Stomach (tissue), 9 donors: ENCODE results near the gene CCDC61. TPM values are rescaled to one million over a fixed set of nuclear protein-coding genes. Genes with fewer than 3 reads are reported as not detected.

Experiments used
- DNase-seq, 2 donors: peaks; one replicate each; pipeline versions ENCODE4 v3.0.0 to v3.0.0-alpha.2; 2013 to 2019
- H3K27ac ChIP-seq, 5 donors: fragments of 200-600 bp in 4 of 5; sonication (generic) in 4 of 5; one replicate each; pipeline ENCODE4 v1.5.1; 2013 to 2019; ENCODE audit warnings: mild to moderate bottlenecking in 1 of 5, moderate library complexity in 1 of 5
- H3K27me3 ChIP-seq, 3 donors: fragments of 200-600 bp; sonication (generic); one replicate each; pipeline ENCODE4 v1.5.1; 2017 to 2019; ENCODE audit warnings: mixed run types in 1 of 3
- H3K36me3 ChIP-seq, 4 donors: fragments of 200-600 bp; sonication (generic); 1 replicate in 3 of 4; 2 replicates in 1 of 4; pipeline ENCODE4 v1.5.1; 2016 to 2019
- H3K4me1 ChIP-seq, 4 donors: fragments of 200-600 bp; sonication (generic); one replicate each; pipeline ENCODE4 v1.5.1; 2016 to 2019
- H3K4me3 ChIP-seq, 4 donors: fragments of 200-600 bp; sonication (generic) in 3 of 4; one replicate each; pipeline ENCODE4 v1.5.1; 2016 to 2019; ENCODE audit warnings: mild to moderate bottlenecking in 1 of 4
- H3K9me3 ChIP-seq, 4 donors: fragments of 200-600 bp; sonication (generic); one replicate each; pipeline ENCODE4 v1.5.1; 2016 to 2019
- EP300 ChIP-seq: sonication (generic); formaldehyde crosslinking; IDR thresholded peaks from one replicate; pipeline ENCODE4 v1.6.1; 2017; ENCODE audit warnings: antibody characterized with exemption
- POLR2A ChIP-seq, 4 donors: fragments of 450-650 bp; IDR thresholded peaks; one replicate each; pipeline ENCODE4 v1.6.1; 2016; ENCODE audit warnings: antibody characterized with exemption in 4 of 4, control low read depth in 2 of 4, mild to moderate bottlenecking in 1 of 4, moderate library complexity in 1 of 4
- POLR2AphosphoS5 ChIP-seq, 3 donors: sonication (generic); formaldehyde crosslinking; IDR thresholded peaks; one replicate each; pipeline ENCODE4 v1.6.1; 2016; ENCODE audit warnings: antibody characterized with exemption in 3 of 3
- WGBS, 5 donors: extraction: QIAGEN DNeasy Blood & Tissue Kit in 3 of 5; methylation state at CpG; one replicate each; pipeline versions ENCODE4 v1.1.5 to v1.1.7; 2013 to 2018; 5-methylcytosine and 5-hydroxymethylcytosine counted together
- intact Hi-C: fragments of 100-400 bp; cut with DNase I; formaldehyde crosslinking; loops from one replicate; pipeline ENCODE4 v1.15.1; 2023; ENCODE audit warnings: low total_unique reads
- polyA plus RNA-seq, 3 donors: library from polyadenylated mRNA; stranded (reverse); fragments of 200-250 nt; gene quantifications; one replicate each; pipeline ENCODE4 v1.2.3, GENCODE V29; 2013
- total RNA-seq, 5 donors: library from RNA; depleted of rRNA; stranded (reverse); fragments of >200 nt; gene quantifications; one replicate each; pipeline versions ENCODE4 v1.1.0 to v1.2.3, GENCODE V29; 2014 to 2016
- TF ChIP-seq, protein P1 (sequence below), 7 experiments: fragments of 450-650 bp in 4 of 7; fragments of 200-600 bp in 3 of 7; sonication (generic) in 3 of 7; IDR thresholded peaks; one replicate each; pipeline ENCODE4 v1.5.1; 2016 to 2019; ENCODE audit warnings: antibody characterized with exemption in 7 of 7, control low read depth in 2 of 7, mild to moderate bottlenecking in 1 of 7
- donor health status: healthy with polysubstance abuse.
- donor health status: Bipolar disorder and iron deficiency.
- donor health status: healthy.

CCDC61 gene
- total and polyA plus RNA-seq, 8 donors = 2.4 to 38.8 (median 13.2) TPM

DNA sequence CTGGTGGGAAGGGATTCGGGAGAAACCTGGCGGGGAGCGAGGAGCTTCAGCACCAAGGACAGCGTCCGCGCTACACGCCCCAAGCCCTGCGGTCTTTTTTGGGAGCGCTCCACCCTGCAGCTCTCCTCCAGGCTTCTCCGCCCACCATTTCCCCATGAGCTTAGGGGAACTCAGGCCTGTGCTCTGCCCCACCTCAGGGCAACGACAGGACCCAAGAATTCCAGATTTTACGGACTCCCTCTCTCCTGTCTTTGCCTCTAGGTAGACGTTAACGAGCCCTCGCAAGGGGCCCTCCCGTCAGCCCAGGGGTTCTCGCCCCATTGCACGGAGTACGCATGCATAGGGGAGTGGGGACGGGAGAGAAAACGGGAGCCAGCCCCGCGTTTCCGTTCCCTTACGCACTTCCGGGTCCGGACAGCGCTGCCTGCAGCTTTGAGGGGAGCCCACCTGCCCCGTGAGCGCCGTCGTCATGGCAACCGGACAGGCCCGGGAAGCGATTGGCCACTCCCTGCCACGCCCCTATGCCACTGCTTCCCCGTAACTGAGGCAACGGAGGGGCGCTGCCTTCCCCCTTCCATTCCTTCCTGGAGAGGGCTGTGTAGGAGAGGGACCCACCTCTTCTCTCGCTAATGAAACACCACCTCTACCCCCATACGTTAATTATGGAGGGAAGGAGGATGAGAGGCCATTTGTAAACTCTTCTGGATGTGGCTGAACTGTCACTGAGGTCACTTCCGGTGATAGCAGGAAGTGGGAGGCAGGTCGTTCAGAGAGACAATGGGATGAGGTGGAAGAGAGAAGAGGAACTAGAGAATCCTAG, 42.4 kb upstream of the CCDC61 start:
- Histone ChIP-seq H3K9me3 (peaks cover 0 to 5% (median 0%) of the 10 kb centered on the region in 4 donors), H3K27ac (no peak overlapping the region), H3K4me3 (peak overlapping the region in 2 of 4 donors; percentile 23 to 25), H3K27me3 (peaks cover 0 to 88% (median 28%) of the 10 kb centered on the region in 3 donors), H3K4me1 (peaks cover 0 to 13% (median 7%) of the 10 kb centered on the region in 4 donors), H3K36me3 (no peaks in the 10 kb centered on the region)
- intact Hi-C loops = no loop called here
- DNase-seq = peak; percentile 35 to 88
- TF ChIP-seq POLR2A (IDR thresholded peaks at IDR 0.05) (no peak), EP300 (no peak), POLR2AphosphoS5 (IDR thresholded peaks at IDR 0.05) (no peak)
- TF ChIP-seq, protein P1, sequence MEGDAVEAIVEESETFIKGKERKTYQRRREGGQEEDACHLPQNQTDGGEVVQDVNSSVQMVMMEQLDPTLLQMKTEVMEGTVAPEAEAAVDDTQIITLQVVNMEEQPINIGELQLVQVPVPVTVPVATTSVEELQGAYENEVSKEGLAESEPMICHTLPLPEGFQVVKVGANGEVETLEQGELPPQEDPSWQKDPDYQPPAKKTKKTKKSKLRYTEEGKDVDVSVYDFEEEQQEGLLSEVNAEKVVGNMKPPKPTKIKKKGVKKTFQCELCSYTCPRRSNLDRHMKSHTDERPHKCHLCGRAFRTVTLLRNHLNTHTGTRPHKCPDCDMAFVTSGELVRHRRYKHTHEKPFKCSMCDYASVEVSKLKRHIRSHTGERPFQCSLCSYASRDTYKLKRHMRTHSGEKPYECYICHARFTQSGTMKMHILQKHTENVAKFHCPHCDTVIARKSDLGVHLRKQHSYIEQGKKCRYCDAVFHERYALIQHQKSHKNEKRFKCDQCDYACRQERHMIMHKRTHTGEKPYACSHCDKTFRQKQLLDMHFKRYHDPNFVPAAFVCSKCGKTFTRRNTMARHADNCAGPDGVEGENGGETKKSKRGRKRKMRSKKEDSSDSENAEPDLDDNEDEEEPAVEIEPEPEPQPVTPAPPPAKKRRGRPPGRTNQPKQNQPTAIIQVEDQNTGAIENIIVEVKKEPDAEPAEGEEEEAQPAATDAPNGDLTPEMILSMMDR (IDR thresholded peaks at IDR 0.05) = no peak
- WGBS, 5 donors = 7 to 25% (median 7%) methylated on average over 32 to 43 of the region's 43 CpGs

DNA sequence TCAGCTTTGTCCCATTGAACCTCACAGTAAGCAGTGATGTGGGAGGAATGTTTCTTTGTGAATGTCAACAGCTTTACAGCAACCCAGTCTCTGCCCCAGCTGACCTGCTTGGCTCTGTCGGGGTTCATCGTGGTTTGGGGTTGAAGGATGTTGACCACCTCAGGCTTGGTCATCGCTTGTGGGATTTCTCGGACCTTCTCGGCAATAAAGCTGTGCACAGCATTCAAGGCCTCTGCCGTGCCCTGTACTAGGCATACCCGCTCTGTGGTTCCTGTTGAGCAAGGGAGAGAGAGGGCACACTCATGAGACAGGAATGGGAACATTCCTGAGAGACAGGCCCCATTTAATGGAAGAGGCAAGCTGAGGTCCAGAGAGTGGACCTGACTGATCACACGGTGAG, 41.6 kb upstream of the CCDC61 start:
- Histone ChIP-seq H3K9me3 (peaks cover 0 to 5% (median 0%) of the 10 kb centered on the region in 4 donors), H3K27me3 (peaks cover 0 to 90% (median 28%) of the 10 kb centered on the region in 3 donors), H3K4me1 (peaks cover 0 to 13% (median 7%) of the 10 kb centered on the region in 4 donors), H3K36me3 (no peaks in the 10 kb centered on the region), H3K4me3 (no peak overlapping the region), H3K27ac (no peak overlapping the region)
- 83 to 97% (median 92%) methylated on average over 8 of the region's 8 CpGs for WGBS, 5 donors
- TF ChIP-seq POLR2A (IDR thresholded peaks at IDR 0.05) (no peak), EP300 (no peak), POLR2AphosphoS5 (IDR thresholded peaks at IDR 0.05) (no peak)
- TF ChIP-seq, protein P1 (IDR thresholded peaks at IDR 0.05) = no peak
- intact Hi-C loops = no loop called here
- no peak for DNase-seq

DNA sequence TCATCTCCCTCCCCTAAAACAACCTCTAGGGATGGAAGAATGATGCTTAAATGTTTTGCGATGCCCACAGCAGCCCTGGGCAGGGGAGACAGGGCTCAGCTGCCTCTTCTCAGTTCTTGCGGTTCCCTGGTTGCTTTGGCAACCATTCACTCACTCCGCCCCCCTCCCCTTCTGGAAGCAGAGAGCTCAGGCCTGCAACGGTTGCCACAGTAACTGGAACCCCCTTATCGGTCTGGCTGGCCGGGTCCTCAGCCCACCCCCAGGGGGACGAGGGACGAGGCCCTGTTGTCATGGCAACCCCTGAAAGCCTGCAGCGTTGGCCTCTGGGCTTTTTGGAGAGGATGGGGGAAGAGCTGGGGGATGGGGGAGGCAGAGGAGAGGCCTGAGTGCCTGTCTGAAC, 41.1 kb upstream of the CCDC61 start:
- no peak for TF ChIP-seq POLR2A (IDR thresholded peaks at IDR 0.05)
- TF ChIP-seq EP300 = no peak
- TF ChIP-seq POLR2AphosphoS5 (IDR thresholded peaks at IDR 0.05) = no peak
- H3K36me3 ChIP-seq = no peaks in the 10 kb centered on the region
- peaks cover 0 to 13% (median 7%) of the 10 kb centered on the region in 4 donors for H3K4me1 ChIP-seq
- intact Hi-C loops = no loop called here
- DNase-seq = peak in 1 of 2 donors; percentile 59
- peaks cover 0 to 95% (median 28%) of the 10 kb centered on the region in 3 donors for H3K27me3 ChIP-seq
- 14 to 27% (median 21%) methylated on average over 8 to 9 of the region's 9 CpGs for WGBS, 5 donors
- H3K9me3 ChIP-seq = peaks cover 0 to 5% (median 0%) of the 10 kb centered on the region in 4 donors
- H3K4me3 ChIP-seq = no peak overlapping the region
- no peak overlapping the region for H3K27ac ChIP-seq

DNA sequence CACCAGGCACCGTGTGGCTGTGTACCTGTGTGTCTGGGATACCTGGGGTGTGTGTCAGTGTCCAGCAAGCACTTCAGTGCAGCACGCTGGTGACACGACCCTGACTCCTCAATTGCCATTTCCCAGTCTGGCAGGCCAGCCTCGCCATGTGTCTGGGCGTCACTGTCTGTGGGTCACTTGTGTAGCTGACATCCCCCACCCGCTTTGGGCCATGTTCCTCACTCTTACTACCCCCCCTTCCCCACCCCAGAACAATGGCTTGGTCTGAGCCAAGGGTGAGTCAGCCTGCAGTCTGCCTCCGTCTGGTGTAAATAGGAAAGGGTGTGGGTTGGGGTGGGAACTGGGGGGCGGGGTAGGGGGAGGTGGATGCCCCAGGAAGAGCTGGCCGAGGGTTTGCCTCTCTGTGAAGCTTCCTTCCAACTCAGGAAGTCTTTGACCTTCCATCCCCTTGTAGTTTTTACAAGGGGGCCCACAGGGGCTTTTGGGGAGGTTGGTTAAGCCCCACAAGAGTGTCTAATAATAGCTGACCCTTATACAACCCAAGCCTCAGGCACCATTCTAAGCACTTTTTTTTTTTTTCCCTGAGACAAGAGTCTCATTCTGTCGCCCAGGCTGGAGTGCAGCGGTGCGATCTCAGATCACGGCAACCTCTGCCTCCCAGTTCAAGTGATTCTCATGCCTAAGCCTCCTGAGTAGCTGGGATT, 39.2 kb upstream of the CCDC61 start:
- peaks cover 0 to 97% (median 33%) of the 10 kb centered on the region in 3 donors for H3K27me3 ChIP-seq
- peak in 1 of 2 donors; percentile 75 for DNase-seq
- peak overlapping the region in 2 of 5 donors; percentile 31 to 32 for H3K27ac ChIP-seq
- peaks cover 0 to 5% (median 0%) of the 10 kb centered on the region in 4 donors for H3K9me3 ChIP-seq
- H3K4me1 ChIP-seq = peaks cover 0 to 13% (median 7%) of the 10 kb centered on the region in 4 donors
- no peak overlapping the region for H3K4me3 ChIP-seq
- intact Hi-C loops = no loop called here
- no peaks in the 10 kb centered on the region for H3K36me3 ChIP-seq
- WGBS, 5 donors = 31 to 48% (median 37%) methylated on average over 13 of the region's 13 CpGs
- TF ChIP-seq POLR2A (IDR thresholded peaks at IDR 0.05) (no peak), POLR2AphosphoS5 (IDR thresholded peaks at IDR 0.05) (no peak), EP300 (no peak)
- TF ChIP-seq, protein P1 (IDR thresholded peaks at IDR 0.05) = no peak
